Retinal pigment epithelial cell (primary cell): ENCODE results near the gene MS4A1.

ENCODE experiments used
- DNase-seq: peaks from one replicate; pipeline ENCODE4 v3.0.0-alpha.2; 2010; ENCODE audit warnings: low read depth
- H3K4me3 ChIP-seq: 2 replicates; pipeline ENCODE4 v1.5.1; 2011; ENCODE audit warnings: mild to moderate bottlenecking, low read length, control low read depth, moderate library complexity
- TF ChIP-seq, protein P1 (sequence below): conservative IDR thresholded peaks from 2 replicates; pipeline ENCODE4 v1.5.1; 2011; ENCODE audit warnings: low read depth, low read length, control low read depth, inconsistent platforms

Gene MS4A1

DNA sequence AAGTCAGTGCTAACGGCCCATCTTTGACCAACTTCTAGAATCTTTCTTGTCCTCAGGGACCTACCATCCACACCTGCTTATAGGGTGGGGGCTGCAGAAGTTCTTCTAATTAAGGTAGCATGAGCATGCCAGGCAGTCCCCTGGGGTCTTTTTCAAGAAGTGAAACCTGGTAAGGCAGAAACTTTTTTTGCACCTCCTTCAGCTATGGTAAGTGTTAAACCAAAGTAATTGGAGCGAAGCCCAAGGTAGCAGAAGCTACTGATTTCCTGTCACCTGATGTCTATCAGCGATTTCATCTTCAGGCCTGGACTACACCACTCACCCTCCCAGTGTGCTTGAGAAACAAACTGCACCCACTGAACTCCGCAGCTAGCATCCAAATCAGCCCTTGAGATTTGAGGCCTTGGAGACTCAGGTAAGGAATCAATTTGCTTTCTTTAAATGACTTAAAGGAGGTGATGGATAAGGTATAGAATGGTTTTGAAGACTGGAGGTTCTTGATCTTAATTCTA lies at the start of gene MS4A1:
Gene MS4A1 (plus strand): TSS at position 317 of the 512 bp plus-strand sequence. CDS start 6,528 bp downstream, outside the sequence.
- H3K4me3 ChIP-seq: no peak within 1 kb of the TSS
- TF ChIP-seq, protein P1, sequence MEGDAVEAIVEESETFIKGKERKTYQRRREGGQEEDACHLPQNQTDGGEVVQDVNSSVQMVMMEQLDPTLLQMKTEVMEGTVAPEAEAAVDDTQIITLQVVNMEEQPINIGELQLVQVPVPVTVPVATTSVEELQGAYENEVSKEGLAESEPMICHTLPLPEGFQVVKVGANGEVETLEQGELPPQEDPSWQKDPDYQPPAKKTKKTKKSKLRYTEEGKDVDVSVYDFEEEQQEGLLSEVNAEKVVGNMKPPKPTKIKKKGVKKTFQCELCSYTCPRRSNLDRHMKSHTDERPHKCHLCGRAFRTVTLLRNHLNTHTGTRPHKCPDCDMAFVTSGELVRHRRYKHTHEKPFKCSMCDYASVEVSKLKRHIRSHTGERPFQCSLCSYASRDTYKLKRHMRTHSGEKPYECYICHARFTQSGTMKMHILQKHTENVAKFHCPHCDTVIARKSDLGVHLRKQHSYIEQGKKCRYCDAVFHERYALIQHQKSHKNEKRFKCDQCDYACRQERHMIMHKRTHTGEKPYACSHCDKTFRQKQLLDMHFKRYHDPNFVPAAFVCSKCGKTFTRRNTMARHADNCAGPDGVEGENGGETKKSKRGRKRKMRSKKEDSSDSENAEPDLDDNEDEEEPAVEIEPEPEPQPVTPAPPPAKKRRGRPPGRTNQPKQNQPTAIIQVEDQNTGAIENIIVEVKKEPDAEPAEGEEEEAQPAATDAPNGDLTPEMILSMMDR: no peak
- no peak for DNase-seq

DNA sequence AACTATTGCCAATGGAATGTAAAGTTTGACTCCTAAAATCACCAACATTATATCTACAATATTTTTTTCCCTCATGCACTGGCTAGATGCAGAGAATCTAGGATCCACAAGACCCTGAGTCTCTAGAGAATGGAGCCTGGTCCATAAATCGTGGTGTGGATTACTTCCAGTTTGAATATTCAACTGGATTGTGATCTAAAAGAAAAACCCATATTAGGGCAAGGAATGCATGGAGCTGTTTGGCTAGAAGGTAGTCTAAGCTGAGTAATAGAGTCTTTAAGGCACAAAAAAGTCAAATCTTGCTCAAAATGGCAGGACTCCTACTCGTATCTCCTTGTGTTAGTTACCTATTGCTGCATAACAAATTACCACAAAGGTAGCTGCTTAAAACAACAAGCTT lies 35.6 kb upstream of the MS4A1 start:
- TF ChIP-seq, protein P1: no peak
- DNase-seq: no peak
- no peak overlapping the region for H3K4me3 ChIP-seq

DNA sequence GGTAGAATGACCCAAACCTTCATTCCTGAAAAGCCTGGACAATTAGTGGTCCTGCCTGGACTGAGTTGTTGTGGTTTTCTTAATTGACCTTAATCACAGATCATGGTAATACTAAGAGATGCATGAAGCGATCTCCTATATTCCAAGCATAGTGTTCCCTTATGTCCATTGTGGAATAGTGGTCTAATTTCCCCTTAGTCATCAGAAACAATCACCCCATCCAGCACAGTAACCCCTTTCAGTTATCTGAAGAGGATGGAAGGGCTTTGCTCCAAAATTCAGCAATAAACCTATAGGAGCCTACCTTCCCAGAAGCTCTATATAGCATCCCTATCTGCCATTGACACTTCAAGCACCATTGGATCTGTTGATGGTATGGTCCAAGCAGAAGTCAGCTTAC lies 33.0 kb upstream of the MS4A1 start:
- no peak for DNase-seq
- TF ChIP-seq, protein P1: no peak
- no peak overlapping the region for H3K4me3 ChIP-seq

DNA sequence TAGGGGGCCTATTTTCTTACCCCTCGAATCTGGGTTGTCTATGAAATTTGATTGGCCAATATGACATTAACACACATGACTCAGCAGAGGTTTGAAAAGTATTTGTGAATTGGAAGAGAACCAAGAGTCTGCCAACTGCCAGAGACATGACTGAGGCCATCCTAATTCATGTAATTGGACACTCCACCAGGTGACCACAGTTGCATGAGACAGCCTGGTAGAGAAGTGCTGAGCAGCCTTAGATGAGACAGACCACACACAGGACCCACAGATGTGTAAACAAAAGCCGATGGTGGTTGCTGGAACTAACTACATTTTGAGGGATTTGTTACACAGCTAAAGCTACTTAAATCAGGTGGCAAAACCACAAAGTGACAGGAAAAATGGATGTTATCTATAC lies 27.1 kb upstream of the MS4A1 start:
- no peak overlapping the region for H3K4me3 ChIP-seq
- TF ChIP-seq, protein P1: no peak
- DNase-seq: no peak

DNA sequence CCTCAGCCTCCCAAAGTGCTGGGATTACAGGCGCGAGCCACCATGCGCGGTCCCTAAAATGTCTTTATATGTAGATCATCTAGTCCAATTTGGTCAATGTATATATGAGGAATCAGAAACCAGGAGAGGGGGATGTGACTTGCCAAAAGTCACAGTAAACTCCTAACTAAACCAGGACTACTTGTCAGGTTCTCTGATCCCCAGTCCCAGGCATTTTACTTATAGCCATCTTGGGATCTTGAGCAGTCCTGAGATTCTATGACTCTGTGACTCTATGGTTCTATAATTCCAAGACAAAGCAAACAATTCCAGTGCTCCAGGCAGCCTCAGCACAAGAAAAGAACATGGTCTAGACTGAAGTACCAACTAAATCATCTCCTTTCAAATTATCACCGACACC lies 26.4 kb upstream of the MS4A1 start, which contains the start of gene MS4A5:
Gene MS4A5 (plus strand): TSS at position 301 of the 400 bp plus-strand sequence. CDS start 103 bp downstream, outside the sequence.
- TF ChIP-seq, protein P1: no peak
- DNase-seq: no peak
- no peak within 1 kb of the TSS for H3K4me3 ChIP-seq

DNA sequence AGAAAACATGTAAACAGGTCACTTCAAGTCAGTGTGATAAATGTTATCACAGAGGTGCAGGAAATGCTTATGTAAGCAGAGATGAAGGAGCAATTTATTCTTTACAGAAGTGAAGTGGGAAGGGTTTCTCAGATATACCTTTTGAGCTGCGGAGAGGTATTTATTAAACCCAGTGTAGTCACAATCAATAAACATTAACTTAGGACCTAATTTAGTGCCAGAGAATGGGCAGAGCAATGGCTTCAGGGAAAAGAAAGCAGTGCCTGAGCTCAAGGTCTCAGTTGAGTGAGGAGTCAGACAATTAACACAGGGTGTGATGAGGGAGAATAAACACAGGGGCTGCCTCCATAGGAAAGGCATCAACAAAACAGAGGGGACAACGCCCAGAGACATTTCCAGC lies 24.4 kb upstream of the MS4A1 start:
- H3K4me3 ChIP-seq: no peak overlapping the region
- TF ChIP-seq, protein P1: no peak
- no peak for DNase-seq

- TF ChIP-seq, protein P1: no peak
These were observed 22.2 kb upstream of the MS4A1 start for GRCh38 chr11:60433401-60433800.

More at GRCh38 chr11:60433401-60433800, 22.2 kb upstream of the MS4A1 start:
- H3K4me3 ChIP-seq: no peak overlapping the region
- DNase-seq: no peak
